ENCODE measurements around the gene DHDDS. TPM values are rescaled to one million over a fixed set of nuclear protein-coding genes. Genes with fewer than 3 reads are reported as not detected.
A peak's percentile ranks its signal among the peaks of the same experiment; 100 is the strongest.
"Not testable (repeated sequence)": the region's sequence is repeated elsewhere in the genome, so short reads cannot be mapped to it uniquely, and the experiment has no call there.

DHDDS gene
- total RNA-seq, 2 donors from 2014 or later, result 44.7 to 49.6 TPM

DNA sequence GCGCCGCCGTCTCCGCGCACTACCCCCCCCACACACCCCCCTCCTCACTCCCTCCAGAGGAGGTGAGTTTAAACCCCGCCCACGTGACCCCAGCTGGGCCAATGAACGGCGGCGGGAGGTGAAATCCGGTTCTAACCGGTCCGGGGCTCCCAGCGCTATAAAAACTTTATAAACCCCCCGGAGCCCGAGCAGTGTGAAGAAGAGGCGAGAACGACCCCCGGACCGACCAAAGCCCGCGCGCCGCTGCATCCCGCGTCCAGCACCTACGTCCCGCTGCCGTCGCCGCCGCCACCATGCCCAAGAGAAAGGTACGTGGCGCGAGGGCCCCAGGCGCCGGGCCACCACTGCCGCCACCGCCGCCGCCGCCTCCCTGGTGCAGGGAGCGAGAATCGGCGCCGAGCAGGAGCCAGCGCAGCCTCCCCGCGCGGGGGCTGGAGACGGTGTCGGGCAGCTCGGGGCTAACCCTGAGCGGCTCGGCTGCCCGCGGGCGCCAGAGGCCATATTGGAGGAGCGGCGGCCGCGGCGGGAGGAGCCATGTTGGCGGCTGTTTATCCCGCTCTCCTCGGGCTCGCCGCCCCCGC is 40.3 kb downstream of the DHDDS start, which contains the start of gene HMGN2:
TSS of gene HMGN2 (plus strand) at position 121 of the 581 bp plus-strand sequence. CDS start at position 294, 173 bp downstream.
- intact Hi-C loops (cut with DNase I), result loop anchor here in 1 of 2 donors (2.0 kb wide), 1 partner anchor 28 kb away; no protein-coding TSS in a partner anchor
- ATAC-seq, result peak; percentile 86
- DNase-seq, result peak; percentile 92

DNA sequence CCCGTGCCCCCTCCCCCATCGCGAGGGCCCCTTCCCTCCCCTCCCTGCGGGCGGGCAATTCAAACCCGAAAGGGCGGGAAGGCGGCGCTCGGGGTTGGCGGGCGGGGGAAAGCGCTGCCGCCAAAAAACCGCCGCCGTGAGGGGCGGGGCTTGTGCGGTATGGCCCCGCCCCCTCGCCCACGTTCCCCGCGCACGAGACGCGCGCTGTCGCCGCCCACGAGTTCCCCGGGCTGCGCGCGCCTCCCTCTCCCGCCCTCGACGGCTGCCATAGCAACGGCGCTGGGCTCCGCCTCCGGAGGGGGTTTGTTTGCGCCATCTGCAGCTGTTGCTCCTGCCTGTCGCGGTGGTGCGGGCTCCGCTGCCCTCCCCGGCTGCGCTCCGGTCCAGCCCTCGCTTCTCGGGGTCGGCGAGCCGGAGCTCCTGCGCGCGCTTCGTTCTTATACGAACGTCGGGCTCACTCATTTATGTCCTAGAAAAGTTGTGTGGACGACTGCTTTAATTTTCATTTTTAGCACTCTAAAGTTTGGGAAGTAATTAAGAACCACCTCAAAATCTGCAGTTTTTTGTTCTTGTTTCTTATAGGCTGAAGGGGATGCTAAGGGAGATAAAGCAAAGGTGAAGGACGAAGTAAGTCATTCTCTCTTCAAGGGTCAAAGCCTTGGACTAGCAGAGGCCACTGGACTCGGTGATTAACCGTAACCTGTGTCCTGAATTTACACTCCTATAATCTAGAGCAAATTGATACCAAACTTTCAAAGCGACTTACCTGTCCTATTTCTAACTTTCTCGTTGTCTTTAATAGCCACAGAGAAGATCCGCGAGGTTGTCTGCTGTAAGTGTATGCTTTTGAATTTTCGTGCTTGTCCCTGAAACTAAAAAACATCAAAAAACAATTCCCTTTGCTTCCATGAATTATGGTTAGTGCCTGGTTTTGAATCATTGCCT is 41.1 kb downstream of the DHDDS start:
- ATAC-seq, result peak; percentile 89 to 93
- DNase-seq, result peak; percentile 95
- intact Hi-C loops (cut with DNase I), result loop anchor here in 1 of 2 donors (2.0 kb wide), 1 partner anchor 28 kb away; no protein-coding TSS in a partner anchor

DNA sequence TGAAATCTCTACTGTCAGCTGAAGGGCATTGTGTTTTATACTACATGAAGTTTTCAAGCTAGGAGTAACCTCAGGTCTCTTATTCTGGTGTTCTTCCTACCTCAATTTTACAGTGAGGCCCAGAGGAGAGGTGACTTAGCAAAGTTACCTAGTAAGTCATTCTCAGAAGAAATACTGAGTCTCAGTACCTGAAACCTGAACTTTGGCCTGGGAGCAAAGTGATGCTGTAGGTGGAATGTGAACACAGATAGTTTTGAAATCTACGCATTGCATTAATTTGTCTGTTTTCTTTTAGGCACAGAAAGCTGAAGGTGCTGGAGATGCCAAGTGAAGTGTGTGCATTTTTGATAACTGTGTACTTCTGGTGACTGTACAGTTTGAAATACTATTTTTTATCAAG is 42.7 kb downstream of the DHDDS start:
- no peak for DNase-seq

DNA sequence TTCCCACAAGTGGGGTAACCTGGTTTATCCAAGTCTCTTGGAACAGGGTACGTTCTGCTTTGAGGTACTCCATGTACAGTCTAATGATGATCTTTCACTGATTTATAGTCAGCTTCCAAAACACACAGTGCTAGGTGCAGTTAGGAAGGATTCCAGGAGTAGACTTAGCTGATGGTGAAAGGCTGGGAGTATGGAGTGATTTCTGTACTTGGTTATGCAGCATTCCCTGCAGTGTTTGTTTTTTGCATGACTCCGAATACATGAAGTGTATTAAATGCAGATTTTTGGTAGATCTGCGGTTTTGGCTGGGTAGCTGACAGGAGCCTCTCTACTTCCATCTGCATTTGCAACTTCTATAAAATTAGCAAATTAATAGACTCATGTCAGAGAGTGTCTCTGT is 43.9 kb downstream of the DHDDS start:
- intact Hi-C loops (cut with DNase I), result no loop called here
- ATAC-seq (no peak), DNase-seq (no peak)

More for the DNA sequence above, 42.7 kb downstream of the DHDDS start:
- intact Hi-C loops (cut with DNase I), result no loop called here
- ATAC-seq, result no peak

DNA sequence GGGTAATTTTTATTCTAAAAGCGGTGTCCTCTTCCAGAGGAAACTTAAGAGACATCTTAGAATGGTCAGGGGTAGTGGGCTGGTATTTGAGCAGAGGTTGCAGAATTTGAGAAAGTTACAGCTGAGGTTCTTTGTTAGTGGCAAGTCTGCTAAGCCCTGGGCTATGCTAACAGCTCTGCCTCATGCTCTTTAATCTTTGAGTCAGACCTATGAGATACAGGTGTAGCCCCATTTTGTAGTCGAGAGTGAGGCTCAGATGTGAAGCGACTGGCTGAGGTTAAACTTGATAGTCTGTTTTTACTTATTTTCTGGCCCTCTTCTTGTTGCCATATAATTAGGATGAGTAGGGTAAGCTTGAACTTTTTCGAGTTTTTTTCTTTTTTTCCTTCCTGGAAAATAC is 44.8 kb downstream of the DHDDS start:
- DNase-seq (no peak), ATAC-seq (no peak)
- intact Hi-C loops (cut with DNase I), result no loop called here

DNA sequence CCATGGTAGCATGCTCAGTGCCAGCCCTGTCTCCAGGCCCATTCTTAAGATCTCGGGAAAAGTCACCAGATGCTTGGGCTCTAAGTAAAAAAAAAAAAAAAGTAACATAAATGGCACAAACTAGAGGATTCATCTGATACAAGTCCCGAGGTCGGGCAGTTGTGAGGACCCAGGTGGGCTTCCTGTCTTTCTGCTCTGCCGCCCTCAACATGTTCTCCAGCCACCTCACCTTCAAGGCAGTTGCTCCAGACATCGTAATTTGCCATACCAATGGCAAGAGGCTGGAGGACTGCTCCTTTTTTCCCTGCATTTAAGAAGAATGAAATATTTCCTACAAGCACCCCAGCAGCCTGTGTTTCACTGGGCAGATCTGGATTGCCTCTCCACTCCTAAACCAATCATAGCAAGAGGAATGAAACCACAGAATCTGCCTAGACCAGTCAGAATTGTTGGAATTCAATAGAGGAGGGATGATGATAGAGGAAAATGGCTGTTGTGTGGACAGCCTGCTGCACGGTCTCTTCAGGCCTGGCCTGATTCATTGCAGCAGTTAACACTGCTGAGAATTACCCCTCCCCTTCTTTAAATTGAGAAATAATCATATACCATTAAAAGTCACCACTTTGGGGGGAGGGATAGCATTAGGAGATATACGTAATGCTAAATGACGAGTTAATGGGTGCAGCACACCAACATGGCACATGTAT is 45.5 kb downstream of the DHDDS start:
- intact Hi-C loops (cut with DNase I), result no loop called here
- no peak for DNase-seq
- no peak for ATAC-seq

DNA sequence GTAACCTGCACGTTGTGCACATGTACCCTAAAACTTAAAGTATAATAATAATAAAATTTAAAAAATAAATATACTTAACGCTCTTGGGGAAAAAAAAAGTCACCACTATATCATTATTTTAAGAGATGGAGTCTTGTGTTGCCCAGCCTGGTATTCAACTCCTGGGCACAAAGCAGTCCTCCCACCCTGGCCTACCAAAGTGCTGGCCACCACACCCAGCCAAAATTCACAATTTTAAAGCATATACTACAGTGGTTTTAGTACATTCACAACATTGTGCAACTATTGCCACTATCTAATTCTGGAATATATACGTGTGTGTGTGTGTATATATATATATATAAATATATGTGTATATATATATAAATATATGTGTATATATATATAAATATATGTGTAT is 46.0 kb downstream of the DHDDS start:
- ATAC-seq (no peak), DNase-seq (no peak)
- intact Hi-C loops (cut with DNase I), result no loop called here

DNA sequence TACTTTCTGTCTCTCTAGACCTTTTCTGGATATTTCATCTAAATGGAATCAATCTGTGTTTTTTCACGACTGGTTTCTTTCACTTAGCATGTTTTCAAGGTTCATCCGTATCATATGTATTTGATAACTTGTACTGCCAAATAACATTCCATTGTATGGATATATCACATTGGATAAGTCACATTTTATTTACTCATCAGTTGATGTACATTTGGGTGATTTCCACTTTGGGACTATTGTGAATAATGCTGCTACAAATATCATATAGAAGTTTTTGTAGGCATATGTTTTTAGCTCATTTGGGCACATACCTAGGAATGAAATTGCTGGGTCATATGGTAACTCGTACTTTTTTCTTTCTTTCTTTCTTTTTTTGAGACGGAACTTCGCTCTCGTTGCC is 46.9 kb downstream of the DHDDS start:
- no peak for ATAC-seq
- intact Hi-C loops (cut with DNase I), result no loop called here
- no peak for DNase-seq

DNA sequence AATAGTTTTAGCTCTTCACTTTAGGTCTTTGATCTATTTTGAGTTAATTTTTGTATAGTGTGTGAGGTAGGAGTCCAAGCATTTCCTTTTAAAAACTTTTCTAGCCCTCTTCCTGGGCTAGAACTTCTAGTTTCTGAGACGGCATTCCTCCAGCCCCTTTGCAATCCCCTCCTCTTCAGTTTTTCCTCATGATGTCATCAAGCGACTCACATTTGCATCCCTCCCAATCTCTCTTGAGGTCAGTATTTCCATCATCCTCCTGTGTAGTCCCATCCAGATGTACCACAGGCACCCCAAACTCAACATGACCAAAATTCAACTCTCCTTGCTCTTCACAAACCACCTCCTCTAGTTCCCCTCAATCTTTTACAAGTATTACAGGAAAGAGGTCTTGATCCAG is 50.8 kb downstream of the DHDDS start:
- no peak for DNase-seq
- intact Hi-C loops (cut with DNase I), result no loop called here

DNA sequence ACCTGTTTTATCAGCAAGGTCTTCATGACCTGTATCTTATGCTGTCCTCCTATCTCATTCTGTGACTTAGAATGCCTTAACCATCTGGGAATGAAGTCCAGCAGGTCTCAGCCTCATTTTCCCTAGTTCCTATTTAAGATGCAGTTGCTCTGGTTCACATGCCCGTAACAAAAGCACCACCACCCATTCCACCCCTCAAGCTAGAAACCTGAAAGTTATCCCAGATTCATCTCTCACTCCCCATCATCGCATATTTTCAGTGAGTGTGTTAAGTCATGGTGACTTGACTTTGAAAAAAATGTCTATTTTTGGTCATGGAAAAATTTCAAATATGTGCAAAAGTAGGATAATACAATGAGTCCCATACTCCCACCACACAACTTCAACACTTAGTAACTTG is 51.9 kb downstream of the DHDDS start:
- ATAC-seq, result no peak
- intact Hi-C loops (cut with DNase I), result no loop called here

More for the DNA sequence above, 50.8 kb downstream of the DHDDS start:
- ATAC-seq, result no peak

DNA sequence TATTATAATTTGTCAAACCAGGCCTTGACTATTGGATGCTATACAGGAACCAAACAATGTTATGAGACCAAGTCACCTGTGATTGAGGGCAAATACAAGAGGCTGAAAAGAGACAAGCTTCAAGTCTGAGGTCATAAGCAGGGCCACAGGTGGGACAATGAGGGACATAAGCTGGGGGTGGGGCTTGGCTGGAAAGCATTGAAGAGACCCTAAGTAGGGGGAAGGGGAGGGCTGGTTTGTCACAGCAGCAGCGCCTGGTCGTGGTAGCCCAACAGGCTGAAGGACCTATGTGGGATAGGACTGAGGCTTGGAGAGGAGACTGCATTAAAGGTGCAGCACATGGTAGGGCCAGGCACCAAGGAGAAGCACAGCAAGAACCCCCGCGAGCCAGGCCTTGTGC is 58.0 kb downstream of the DHDDS start:
- no peak for DNase-seq
- intact Hi-C loops (cut with DNase I), result no loop called here

More for the DNA sequence above, 51.9 kb downstream of the DHDDS start:
- no peak for DNase-seq

DNA sequence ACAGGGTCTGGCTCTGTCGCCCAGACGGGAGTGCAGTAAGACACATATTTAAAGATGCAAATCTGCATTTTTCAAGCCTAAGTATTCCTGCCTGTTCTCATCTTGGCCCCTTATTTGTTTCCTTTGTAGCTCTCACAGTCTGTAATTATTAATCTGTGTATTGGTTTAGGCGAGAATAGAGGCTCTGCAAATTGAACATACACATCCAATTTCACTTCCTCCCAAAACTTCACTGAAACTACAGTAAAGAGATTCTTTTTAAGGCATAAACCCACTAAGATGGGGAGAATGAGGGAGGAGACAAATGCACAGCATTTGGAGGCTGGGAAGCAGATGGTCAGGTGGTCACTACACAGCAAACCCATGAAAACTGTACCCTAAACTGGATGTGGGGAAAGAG is 61.1 kb downstream of the DHDDS start:
- intact Hi-C loops (cut with DNase I), result no loop called here
- DNase-seq (no peak), ATAC-seq (no peak)

More for the DNA sequence above, 58.0 kb downstream of the DHDDS start:
- ATAC-seq, result no peak

DNA sequence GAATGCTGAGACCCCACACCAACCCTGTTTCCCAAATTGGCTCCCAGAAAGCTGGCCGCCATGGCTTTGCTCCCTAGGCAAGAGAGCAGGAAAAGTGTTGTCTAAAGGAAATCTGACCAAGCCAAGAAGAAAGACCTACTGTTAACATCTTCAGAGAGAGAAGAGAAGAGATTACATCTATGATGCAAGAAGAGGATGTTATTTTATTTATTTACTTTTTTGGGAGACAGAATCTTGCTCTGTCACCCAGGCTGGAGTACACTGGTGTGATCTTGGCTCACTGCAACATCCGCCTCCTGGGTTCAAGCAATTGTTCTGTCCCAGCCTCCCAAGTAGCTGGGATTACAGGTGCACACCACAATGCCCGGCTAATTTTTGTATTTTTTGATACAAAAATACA is 61.8 kb downstream of the DHDDS start:
- ATAC-seq, result no peak
- no peak for DNase-seq
- intact Hi-C loops (cut with DNase I), result no loop called here

DNA sequence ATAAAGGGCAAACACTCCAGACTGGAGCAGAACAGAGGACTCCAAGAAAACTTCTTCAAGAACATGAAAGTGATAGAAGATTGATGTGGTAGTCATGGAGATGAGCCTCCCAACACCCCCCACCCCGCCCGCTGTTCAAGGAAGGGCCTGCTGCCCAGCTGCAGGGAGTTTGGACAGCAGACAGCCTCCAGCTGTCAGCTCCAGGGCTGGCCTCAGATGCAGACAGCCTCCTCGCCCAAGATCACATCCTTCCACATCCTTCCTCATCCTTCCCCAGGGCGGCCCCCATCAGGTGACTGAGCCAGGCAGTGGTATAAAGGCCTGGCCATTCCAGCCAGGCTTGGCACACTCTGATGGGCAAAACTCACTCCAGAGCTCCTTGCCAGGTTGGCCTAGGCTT is 64.7 kb downstream of the DHDDS start:
- ATAC-seq, result no peak
- intact Hi-C loops (cut with DNase I), result no loop called here
- no peak for DNase-seq

DNA sequence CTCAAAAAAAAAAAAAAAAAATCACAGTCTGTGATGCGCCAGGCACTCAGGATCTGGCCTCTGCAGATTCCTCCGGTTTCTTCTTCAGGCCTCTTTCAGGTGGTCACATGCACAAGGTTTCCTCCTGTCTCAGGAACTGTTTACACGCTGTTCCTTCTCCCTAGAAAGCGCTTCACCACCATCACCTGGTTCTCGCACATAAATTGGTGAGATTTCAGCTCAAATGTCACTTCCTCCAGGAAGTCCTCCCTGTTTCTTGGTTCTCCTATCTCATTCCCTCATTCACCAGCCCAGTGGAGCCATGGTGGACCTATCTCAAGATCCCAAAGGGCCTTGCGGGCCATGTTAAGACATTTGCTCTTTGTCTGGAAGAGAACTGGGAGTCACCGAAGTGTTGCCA is 66.8 kb downstream of the DHDDS start:
- ATAC-seq (no peak), DNase-seq (no peak)
- intact Hi-C loops (cut with DNase I), result no loop called here

DNA sequence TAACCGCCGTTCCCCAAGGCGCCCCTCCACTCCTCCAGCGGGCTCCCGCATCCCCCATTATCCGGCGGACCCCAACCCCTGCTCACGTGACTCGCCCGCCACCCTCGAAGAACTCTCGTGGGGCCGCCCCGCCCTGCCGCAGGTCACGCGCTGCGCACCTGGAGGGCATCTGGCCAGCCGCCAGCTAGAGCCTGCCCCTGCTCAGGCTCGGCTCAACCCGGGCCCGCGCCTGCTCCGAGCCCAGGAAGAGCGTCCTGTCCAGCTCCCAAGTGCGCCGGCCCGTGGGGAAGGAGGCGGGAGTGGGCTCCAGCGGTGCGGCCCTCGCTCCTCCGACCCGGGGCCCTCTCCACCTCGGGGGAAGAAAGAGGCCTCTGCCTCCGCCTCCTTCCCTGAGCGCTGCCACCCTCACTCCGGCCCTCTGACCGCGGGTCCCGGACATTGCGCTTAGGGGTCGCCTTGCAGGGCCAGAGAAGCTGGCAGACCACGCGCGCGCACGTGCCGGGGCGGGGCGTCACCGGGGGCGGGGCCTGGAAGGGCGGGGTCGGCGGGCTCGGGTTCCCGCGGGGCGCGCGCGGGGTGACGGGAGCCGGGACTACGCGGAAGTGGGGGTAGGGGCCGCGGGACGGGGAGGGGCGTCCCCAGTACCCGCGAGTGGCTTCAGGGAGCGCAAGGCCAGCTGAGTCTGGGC is 68.5 kb downstream of the DHDDS start:
- intact Hi-C loops (cut with DNase I), result loop anchor here in 1 of 2 donors (2.0 to 10.0 kb wide), 2 partner anchors 28 to 284 kb away; partner anchors contain the start of genes HMGN2 and PIGV
- DNase-seq, result peak; percentile 69
- ATAC-seq, result peak; percentile 95

DNA sequence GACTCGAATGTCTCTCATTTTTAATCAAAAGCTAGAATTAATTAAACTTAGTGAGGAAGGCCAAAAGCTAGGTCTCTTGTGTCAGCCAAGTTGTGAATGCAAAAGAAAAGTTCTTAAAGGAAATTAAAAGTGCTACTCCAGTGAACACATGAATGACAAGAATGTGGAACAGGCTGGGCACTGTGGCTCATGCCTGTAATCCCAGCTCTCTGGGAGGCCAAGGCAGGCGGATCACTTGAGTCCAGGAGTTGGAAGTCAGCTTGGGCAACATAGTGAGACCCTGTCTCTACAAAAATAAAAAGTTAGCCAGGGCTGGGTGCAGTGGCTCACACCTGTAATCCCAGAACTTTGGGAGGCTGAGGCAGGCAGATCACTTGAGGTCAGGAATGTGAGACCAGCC is 78.6 kb downstream of the DHDDS start:
- ATAC-seq; DNase-seq; intact Hi-C loops (cut with DNase I): not testable (repeated sequence)

DNA sequence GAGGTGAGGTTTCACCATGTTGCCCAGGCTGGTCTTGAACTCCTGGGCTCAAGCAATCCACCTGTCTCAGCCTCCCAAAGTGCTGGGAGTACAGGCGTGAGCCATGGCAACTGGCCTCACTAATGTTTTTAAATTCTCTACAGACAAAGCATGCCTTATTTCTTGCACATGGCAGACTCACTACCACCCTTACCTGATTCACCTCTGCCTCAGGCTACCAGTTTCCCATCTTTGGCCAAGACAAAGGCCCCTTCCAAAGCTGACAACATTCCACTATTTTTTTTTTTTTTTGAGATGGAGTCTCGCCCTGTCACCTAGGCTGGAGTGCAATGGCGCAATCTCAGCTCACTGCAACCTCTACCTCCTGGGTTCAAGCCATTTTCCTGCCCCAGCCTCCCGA is 83.7 kb downstream of the DHDDS start:
- DNase-seq; intact Hi-C loops (cut with DNase I); ATAC-seq: not testable (repeated sequence)
